AG09319 (cell line): Measurements from ENCODE around the gene DCD.
A peak's percentile ranks its signal among the peaks of the same experiment; 100 is the strongest.

Experiments used
- DNase-seq: peaks from one replicate; pipeline ENCODE4 v3.0.0-alpha.2; 2010; ENCODE audit warnings: low read depth; ENCODE audit errors: extremely low read depth
- TF ChIP-seq, protein P1 (sequence below): IDR thresholded peaks from 2 replicates; pipeline ENCODE4 v1.5.1; 2011; ENCODE audit warnings: low read depth, mild to moderate bottlenecking, inconsistent platforms, low read length, moderate library complexity

DCD gene

DNA sequence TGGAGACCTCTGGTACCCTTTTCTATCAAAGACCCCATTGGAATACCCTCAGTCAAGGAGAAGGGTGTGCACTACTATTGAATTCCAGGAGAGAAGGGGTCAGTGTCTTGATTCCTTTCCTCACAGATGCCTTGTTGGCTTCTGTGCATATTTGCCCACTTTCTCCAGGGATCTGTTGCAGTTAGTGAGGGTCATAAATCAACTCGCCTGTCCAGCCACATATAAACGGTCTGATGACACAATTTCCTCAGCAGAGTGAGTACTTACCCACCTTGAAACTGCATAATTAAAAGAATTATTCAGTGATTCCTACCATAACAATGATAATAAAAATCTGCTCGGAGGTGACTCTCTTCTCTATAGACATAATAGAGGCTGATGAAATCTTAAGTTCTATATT, 13.9 kb upstream of the DCD start:
- DNase-seq: no peak
- TF ChIP-seq, protein P1, sequence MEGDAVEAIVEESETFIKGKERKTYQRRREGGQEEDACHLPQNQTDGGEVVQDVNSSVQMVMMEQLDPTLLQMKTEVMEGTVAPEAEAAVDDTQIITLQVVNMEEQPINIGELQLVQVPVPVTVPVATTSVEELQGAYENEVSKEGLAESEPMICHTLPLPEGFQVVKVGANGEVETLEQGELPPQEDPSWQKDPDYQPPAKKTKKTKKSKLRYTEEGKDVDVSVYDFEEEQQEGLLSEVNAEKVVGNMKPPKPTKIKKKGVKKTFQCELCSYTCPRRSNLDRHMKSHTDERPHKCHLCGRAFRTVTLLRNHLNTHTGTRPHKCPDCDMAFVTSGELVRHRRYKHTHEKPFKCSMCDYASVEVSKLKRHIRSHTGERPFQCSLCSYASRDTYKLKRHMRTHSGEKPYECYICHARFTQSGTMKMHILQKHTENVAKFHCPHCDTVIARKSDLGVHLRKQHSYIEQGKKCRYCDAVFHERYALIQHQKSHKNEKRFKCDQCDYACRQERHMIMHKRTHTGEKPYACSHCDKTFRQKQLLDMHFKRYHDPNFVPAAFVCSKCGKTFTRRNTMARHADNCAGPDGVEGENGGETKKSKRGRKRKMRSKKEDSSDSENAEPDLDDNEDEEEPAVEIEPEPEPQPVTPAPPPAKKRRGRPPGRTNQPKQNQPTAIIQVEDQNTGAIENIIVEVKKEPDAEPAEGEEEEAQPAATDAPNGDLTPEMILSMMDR: no peak

DNA sequence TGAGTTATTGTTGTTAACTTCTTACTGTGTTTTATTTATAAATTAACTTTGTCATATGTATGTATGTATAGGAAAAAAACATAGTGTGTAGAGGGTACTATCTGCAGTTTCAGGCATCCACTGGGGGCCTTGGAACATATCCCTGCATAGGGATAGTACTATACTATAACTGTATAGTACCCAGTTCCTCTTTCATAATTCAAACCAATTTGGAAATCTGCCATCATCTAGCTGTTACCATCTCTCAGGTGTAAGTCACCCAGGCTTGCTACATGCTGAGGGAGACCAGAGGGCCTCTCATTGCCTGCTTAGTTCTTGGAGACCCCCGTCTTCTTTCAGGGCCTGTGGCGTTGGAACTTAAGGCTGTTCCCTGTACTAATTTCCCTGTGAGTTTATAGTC, 12.9 kb upstream of the DCD start:
- TF ChIP-seq, protein P1: no peak
- DNase-seq: no peak

DNA sequence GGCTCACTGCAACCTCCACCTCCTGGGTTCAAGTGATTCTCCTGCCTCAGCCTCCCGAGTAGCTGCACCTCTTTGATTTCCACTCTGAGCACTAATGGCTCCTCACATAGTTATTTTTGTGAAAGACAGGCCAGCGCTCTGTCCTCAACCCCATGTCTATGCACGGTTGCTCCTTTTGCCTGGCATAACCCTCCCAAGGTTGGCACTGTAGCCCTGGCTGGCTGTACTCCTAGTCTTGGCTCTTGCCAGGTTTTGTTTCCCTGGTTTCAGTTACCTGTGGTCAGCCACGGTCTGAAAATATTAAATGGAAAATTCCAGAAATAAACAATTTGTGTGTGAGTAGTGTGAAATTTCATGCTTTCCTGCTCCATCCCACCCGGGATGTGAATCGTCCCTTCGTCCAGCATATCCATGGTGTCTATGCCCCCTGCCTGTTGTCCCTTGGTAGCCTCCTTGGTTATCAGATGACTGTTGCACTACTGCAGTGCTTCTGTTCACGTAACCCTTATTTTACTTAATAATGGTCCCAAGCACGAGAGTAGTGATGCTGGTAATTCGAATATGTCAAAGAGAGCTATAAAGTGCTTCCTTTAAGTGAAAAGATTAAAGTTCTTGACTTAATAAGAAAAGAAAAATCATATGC, 12.3 kb upstream of the DCD start:
- no peak for DNase-seq
- TF ChIP-seq, protein P1: no peak

DNA sequence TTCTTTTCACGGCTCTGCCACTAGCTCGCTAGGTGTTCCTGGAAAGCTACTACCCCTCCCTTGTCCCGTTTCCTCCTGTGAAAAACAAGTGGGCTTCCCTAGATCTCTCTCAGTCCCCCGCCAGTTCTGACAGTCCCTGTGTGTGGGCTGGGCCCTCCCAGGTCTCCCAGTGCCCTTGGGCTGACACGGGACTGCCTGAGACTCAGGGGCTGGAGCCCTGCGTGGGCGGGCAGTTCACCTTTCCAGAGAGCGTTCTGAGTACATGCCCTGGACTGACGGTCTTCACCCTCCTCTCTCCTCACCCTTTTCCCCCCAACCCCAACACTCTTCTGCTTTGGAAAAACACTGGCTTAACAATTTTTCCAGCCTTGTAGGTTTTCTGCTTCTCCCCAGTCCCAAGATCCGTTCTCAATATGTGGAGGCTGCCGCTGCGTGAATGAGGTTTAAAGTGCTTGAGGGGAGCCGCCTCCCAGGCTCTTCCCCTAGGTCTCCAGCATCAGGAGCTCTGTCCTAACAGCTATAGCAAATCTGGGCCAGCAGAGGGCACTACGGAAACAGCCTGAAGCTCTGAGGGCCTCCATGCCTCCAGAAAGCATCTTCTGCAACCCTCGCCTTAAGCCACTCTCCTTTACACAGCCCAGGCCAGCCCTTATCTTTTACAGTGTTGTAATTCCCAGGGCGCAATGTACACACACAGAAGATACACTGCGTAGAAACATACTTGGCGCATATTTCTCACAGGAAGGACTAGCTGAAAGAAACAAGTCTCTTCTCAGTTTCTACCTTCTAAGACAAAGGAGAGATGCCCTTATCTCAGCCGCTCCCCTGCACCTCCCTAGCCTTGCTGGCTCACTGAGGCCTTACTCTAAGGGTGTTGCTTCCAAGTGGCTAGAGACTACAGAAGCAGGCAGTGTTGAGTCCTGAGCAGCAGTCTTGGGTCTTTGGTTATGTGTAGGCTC, 10.4 kb upstream of the DCD start:
- DNase-seq: no peak
- TF ChIP-seq, protein P1: peak; percentile 43

DNA sequence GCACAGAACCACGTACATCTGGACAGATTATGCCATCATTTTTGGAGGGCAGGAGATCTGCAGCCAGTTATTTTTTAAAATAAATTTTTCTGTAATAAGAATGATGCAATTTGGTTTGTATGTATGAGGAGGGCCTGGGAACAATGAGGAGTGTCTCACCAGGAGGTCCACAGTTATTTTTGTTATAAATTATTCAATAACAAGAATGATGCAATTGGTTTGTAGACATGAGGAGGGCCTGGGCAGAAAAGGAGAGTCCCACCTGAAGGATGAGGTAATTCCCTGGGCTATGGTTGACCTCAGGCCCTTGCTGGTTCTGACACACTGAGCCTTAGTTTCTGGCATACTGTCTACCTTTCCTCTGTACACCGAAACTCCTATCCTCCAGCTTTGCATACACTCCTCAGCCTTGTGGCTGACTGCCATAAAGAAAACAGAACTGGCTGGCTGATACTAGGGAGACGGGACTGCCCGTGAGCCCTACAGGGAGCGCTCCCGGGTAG, 9.0 kb upstream of the DCD start:
- no peak for DNase-seq
- TF ChIP-seq, protein P1: no peak

DNA sequence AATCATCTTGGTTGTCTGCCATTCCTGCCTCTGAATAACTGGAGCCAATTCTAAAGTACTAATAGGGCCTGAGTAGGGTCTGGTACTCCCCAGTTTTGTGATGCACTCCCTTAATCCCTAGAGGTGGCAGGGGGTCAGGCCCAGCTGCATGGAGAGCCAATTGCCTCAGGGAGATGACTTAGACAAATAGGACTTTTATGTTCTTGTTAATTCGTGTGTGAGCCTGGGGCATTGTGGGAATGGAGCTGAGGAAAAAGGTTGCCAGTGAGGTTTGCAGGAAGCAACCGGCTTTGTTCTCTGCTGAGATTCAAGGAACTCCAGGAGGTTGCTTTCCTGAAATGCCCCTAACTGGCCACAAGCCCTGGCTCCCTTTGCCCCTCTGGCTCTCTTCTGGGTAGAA, 6.8 kb upstream of the DCD start:
- TF ChIP-seq, protein P1: no peak
- DNase-seq: no peak

DNA sequence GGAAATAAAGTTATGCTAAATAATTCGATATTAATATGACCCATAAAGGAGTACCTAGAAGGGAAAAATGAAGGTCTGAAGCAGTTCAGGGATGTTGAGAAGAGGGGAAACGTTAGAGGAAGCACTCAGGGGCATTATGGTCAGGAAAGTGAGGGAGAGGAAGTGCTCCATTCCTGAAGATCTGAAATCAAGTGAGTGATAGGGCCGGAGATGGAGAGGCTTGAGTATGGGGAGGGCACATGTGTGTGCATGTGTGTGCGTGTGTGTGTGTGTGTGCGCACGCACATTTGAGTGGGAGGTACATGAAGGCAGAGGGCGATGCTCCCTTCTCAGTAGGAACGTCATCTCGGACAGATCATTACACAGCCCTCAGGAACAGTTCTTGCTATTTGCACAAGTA, 4.9 kb upstream of the DCD start:
- TF ChIP-seq, protein P1: no peak
- DNase-seq: no peak
